ENCODE results near the gene PRPF18. TPM values are rescaled to one million over a fixed set of nuclear protein-coding genes. Genes with fewer than 3 reads are reported as not detected.

Gene PRPF18
- total RNA-seq, 1 experiment from 2014 or later, result 24.7 TPM

DNA sequence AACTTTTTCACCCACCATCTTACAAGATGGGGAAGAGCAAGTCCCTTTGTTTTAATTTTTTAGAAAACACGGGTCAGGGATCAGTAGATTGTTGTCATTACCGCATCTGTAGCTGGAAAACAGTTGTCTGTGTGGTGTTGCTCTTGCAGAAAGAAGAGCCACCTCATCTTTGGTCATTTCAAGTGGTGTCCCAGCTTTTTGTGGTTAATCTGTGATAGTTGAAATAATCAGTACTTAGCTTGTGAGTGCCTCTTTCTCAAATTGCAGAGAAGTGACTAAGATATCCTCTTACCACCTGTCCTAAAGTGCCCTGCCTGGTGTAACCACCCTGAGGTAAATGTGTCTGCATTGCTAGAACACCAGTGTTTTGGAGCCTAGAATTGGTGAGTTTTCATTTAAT is 5.5 kb downstream of the PRPF18 start:
- DNase-seq (ENCODE audit: low read depth, low spot score), result no peak
- in situ Hi-C loops (cut with HindIII; ENCODE audit: low pct_unique_long_range_greater_than_20kb, low sequenced_read_pairs), result no loop called here

DNA sequence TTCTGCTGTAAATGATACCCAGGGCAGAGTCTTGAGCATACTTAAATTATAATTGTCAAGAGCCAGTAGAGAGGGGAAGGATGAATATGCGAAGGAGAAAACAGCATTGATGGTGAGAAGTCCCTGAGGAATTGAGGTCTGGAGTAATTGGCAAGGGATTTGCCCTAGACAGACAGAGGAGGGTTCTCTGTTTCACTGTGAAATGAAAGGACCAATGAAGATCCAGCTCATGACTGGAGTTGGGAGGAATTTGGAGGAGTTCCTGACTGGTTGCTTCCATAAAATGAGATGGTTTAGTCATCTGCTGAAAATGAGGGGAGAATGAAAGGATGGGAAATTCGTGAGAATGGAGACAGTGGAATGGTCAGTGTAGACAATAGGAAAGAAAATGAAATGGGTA is 6.8 kb downstream of the PRPF18 start:
- peak; percentile 30 for DNase-seq (ENCODE audit: low read depth, low spot score)
- in situ Hi-C loops (cut with HindIII; ENCODE audit: low pct_unique_long_range_greater_than_20kb, low sequenced_read_pairs), result no loop called here

DNA sequence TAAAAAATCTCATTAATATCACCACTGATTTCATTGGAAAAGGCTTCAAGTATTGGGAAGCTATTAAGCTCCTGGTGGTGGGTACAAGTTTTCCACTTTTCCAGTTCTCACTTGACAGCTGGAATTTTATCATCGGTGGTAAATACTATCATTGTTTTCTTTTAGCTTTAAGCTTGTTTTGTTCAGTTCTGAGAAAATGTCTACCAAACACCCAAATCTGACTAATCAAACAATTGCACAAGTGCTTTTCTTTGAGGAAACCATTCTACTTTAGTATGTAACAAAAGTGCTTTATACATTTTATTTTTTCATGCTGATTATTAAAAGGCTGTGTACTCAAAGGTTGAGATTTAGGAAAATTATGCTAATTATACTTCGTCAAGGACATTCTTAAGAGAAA is 7.9 kb downstream of the PRPF18 start:
- in situ Hi-C loops (cut with HindIII; ENCODE audit: low pct_unique_long_range_greater_than_20kb, low sequenced_read_pairs), result no loop called here
- DNase-seq (ENCODE audit: low read depth, low spot score), result no peak

DNA sequence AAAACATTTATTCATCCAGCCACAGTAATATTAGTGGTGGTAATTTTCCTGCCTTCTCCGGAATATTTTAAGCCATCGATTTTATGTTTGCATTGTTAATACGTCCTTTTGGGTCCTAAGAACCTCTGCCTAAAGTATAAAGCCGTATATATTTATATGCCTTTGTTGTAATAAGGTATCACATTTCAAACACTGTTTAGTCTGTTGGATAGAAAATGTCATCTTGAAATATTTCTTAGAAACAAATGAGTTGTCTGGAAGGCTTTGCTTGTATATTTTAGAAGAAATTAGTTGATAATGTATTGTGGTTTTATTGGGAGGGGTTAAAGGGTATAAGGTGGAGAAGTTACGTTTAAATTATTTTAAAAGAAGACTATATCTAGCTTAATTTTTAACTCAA is 11.1 kb downstream of the PRPF18 start:
- in situ Hi-C loops (cut with HindIII; ENCODE audit: low pct_unique_long_range_greater_than_20kb, low sequenced_read_pairs), result no loop called here
- DNase-seq (ENCODE audit: low read depth, low spot score), result no peak

DNA sequence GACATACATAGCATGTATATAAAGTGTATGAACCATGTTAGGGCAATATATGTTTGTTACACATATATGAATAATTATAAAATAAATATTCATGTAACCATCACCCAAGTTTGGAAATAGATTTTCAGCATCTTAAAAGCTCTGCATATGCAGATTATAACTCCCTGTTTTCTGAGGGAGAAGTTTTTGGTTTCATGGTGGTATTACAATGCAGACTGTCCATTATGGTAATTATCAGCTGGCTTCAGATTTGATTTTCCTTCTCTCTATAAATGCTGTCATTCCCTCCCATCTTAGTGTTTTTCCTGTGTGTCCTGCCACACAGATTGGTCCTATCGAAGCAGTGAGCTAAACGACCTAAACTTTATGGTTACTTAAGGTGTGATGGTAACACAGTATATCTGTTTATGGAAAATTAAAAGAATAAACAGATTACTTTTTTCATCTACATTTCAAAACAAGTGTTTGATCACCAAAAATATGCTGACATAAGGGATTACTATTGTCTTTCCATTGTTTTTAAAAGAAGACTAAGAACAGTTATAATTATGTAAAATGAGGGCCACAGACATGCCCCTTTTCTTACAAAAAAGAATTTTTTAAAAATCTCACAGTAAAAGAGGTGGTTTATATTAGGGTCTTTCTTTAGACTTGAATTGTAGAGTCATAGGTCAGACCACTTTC is 17.7 kb downstream of the PRPF18 start:
- DNase-seq (ENCODE audit: low read depth, low spot score), result no peak
- in situ Hi-C loops (cut with HindIII; ENCODE audit: low pct_unique_long_range_greater_than_20kb, low sequenced_read_pairs), result no loop called here

DNA sequence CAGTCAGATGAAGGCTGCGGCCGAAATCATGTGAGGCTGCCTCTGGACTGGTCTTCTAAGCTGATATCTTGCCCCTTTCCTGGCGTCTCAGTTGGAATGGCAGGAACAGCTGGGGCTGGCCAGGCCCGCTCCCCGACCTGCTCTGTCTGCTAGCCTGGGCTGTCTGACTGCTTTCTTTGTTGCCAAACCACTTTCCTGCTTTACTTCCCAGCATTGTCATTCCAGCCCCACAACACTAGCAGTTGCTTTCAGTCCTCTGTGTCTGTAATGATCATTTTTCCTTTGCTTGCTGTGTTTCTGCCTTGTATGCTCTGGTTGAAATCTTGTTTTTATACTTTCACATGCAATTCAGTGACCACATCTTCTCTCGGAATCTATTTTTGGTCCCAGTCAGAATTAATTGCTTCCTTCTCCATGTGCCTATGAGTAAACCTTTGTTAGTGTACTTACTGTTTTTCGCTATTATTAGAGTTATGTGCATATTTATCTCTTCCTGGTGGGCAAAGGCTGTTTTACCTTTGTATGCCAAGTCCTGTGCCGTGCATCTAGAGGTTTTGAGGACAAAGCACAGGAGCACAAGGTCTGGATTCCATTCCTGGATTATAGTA is 21.6 kb downstream of the PRPF18 start:
- in situ Hi-C loops (cut with HindIII; ENCODE audit: low pct_unique_long_range_greater_than_20kb, low sequenced_read_pairs), result no loop called here

DNA sequence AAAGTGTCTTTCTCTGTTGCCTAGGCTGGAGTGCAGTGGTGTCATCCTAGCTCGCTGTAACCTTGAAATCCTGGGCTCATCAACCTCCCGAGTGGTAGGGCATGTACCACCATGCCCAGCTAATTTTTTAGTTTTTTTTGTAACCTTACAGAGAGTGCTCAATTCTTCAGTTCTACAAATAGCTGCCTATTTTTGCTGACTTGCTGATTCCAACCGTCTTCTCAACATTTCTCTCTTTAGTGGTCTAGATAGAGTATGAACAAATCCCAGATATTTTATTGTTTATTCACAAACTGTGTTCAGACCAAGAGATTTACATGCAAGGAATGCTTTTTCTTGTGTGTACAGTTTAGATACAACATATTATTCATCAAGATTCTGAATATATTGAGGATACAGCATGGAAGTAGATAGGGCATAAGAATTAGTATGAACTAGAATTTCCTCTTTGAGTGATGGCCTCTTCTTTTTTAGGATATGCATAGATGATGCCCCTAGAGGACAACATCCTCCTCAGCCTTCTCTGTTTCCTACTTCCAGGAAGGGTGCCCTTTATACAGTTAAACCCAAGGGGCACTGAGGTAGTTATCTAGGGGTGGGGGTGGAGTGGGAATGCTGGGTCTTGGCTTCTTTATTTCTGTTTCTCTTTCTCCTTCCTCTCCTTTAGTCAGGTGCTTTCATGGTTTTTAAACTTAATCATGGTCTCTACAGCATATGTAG is 26.0 kb downstream of the PRPF18 start:
- in situ Hi-C loops (cut with HindIII; ENCODE audit: low pct_unique_long_range_greater_than_20kb, low sequenced_read_pairs), result no loop called here
- peak; percentile 20 for DNase-seq (ENCODE audit: low read depth, low spot score)

More for the DNA sequence above, 21.6 kb downstream of the PRPF18 start:
- DNase-seq (ENCODE audit: low read depth, low spot score), result peak; percentile 41

DNA sequence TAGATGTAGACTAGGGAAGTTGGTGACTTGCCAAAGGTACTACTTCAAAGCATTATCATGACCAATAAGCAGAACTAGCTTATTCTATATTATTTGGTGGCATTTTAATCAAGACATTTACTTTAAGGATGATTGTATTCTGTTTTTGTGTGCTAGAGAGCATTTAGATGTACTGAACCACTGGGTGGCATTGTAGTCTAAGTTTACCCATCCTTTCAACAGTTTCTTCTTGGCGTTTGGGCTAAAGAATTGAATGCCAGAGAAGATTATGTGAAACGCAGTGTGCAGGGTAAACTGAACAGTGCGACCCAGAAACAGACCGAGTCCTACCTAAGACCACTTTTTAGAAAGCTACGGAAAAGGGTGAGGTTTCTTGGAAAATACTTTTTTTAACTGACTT is 26.8 kb downstream of the PRPF18 start:
- peak; percentile 67 for DNase-seq (ENCODE audit: low read depth, low spot score)
- in situ Hi-C loops (cut with HindIII; ENCODE audit: low pct_unique_long_range_greater_than_20kb, low sequenced_read_pairs), result no loop called here

DNA sequence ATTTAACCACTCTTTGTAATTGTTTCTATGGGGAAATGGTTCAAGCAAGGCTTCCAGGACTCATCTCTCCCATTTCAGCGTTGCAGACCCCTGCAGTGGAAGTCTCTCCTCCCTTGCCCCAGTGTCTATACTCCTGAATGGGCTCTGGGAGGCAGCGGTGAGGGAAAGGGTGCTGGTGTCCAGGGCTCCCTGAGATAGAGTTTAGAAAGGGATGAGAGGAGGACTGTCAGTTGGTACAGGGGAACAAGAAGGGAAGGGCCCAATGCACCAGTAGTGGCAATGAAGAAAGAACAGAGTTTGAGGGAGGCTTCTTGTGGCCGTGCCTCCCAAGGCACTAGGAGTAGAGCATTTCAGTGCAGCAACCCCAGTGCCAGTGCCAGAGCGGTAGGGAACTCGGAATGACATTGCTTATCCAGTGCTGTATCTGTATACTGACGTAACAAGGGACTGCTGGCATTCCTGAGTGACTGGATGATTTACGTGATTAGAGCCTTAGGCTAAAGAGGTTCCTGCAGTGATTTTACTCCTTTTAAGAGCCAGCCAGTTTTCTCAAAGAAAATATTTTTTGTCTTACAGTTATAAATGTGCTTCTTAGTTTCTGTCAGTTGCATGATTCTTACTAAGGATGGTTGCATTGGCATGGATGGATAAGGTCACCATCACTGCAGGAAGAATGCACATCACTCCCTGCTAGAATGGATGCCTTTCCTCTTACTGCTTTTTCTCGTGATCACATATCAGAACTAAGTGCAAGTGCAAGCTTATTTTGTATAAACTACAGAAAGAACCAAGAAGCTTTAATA is 28.0 kb downstream of the PRPF18 start:
- DNase-seq (ENCODE audit: low read depth, low spot score), result peak; percentile 87

DNA sequence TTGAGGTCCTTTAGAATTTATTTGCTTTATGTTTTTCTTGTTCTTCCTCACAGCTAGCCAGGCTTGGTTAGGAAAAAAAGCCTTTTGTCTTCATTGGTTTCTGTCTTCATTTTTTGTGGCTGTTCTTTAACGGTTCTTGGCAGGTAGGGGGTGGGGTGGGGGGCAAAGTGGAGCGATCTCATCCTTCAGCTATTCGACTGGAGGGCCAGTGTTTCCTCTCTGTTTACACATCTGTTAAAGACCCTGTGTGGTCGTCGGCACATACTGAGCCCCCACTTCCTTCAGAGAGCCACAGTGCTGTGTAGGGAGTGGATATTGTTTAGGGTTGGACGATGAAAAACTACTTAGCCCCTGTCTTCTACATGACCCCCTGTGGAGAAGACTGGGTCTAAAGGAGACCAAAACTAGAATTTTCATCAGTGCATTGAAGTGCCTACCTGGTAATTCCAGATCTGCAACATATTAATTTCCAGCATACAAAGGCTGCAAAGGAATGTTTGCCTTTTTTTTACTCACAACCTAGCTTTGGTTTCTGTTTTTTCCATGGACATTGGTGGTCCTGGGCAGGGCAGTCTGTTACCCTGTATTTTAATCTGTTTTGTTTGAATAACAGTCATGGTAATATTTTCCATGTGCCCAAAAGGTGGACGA is 29.0 kb downstream of the PRPF18 start:
- in situ Hi-C loops (cut with HindIII; ENCODE audit: low pct_unique_long_range_greater_than_20kb, low sequenced_read_pairs), result no loop called here
- DNase-seq (ENCODE audit: low read depth, low spot score), result no peak

More for the DNA sequence above, 28.0 kb downstream of the PRPF18 start:
- in situ Hi-C loops (cut with HindIII; ENCODE audit: low pct_unique_long_range_greater_than_20kb, low sequenced_read_pairs), result no loop called here

DNA sequence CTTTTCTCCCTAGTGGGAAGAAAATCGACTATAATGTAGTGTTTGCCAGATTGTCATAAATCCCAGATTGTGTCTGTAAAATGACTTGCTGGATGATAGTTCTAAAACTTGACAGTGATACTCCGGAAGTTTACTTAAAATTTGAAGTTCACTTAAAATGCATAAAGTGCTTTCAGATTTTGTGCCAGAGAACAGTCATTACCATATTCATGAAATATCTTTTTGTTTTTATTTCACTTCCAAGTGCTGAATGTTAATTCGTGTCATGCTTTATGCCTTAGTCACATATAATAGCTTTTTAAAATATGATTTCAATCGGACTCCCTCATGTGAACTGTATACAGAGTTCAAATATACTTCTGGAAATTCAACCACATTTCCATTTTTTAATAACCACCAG is 30.4 kb downstream of the PRPF18 start:
- DNase-seq (ENCODE audit: low read depth, low spot score), result no peak
- in situ Hi-C loops (cut with HindIII; ENCODE audit: low pct_unique_long_range_greater_than_20kb, low sequenced_read_pairs), result no loop called here

DNA sequence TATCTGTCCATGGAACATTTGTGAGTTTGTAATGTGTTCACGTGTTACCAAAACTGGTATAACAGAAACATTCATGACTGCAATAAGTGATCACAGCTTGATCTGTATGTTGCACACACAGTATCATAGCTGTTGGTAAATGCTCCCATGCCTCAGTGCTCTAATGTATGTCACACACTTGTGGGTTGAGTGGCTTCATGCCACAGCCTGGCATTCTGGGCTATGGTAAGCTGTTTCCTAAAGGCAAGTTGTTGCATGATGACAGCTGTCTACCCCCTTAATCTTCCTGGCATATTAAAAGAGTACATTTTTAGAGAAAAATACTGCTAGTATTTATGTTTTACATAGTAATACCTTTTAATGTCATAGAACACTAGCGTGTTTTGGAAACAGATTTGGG is 35.2 kb downstream of the PRPF18 start:
- in situ Hi-C loops (cut with HindIII; ENCODE audit: low pct_unique_long_range_greater_than_20kb, low sequenced_read_pairs), result no loop called here
- no peak for DNase-seq (ENCODE audit: low read depth, low spot score)

DNA sequence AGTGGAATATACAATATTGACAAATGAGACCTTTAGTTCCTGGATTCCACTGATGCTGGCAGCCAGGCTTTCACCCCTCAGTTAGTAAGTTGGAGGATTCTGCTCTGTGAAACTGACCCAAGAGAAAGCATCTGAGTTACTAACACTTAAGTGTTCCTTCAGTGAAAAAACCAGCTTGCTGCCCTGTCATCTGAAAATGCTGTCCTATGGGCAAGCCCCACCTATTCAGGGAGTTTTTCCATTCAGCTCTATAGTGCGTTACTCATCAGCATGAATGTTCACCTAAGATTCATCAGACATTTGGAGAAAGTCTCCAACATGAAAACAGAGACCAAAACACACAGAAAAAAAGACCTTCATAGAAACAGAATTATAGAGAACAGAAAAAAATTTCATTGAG is 37.9 kb downstream of the PRPF18 start:
- DNase-seq (ENCODE audit: low read depth, low spot score), result no peak
- in situ Hi-C loops (cut with HindIII; ENCODE audit: low pct_unique_long_range_greater_than_20kb, low sequenced_read_pairs), result no loop called here

DNA sequence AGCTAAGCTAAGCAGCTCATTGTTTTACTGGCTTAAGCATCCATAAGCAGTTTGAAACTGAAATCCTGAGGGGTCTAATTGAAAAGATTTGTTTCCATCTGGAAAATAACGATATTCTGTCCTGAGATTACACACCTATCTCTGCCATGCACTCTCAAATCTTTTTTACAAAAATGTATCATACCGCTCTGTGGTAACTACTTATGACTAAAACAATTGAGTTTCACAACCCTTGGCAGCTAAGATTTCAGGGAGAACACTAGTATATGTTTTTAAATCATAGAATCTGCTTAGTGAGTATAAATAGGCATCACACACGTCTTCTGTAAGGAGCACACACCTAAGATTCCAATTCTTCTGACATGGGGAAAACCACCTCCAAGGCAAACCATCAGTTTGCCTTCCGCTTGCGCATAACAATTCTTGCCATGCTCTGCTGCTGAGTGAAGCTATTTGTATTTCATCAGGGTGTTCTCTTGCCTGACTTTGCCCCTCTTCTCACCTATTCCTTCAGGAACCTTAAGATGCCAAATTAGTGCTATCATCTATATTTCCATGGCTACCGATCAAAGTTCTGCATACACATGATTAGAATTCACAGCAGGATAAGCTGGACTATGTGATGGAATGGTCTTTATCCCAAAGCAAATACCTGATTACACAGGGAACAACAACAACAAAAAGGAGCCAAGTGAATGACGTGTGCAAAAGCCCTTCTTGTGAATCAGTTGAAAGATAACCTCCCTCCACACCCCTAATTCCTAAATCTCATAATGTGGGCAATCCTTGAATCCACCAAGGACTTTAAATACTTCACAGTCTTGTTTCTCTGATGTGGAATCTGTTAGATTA is 40.9 kb downstream of the PRPF18 start:
- in situ Hi-C loops (cut with HindIII; ENCODE audit: low pct_unique_long_range_greater_than_20kb, low sequenced_read_pairs), result no loop called here
- DNase-seq (ENCODE audit: low read depth, low spot score), result no peak

DNA sequence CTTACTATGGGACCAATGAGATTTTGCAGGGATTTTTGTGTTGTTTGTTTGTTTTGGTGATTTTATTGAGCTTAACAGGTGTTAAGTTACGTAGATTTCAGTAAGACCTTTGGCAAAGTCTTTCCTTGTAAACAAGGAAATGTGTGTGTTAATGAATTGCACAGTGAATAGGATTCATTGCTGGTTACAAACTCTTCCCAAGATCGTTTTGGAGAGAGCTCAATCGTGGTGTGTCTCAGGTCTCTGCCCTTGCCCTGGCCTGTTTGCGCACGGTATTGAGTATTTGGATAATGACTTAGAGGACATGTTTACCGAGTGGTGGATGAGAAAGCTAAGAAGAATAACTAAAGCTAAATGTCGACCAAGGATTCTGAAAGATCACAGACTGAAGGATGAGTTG is 41.9 kb downstream of the PRPF18 start:
- in situ Hi-C loops (cut with HindIII; ENCODE audit: low pct_unique_long_range_greater_than_20kb, low sequenced_read_pairs), result no loop called here
- no peak for DNase-seq (ENCODE audit: low read depth, low spot score)

DNA sequence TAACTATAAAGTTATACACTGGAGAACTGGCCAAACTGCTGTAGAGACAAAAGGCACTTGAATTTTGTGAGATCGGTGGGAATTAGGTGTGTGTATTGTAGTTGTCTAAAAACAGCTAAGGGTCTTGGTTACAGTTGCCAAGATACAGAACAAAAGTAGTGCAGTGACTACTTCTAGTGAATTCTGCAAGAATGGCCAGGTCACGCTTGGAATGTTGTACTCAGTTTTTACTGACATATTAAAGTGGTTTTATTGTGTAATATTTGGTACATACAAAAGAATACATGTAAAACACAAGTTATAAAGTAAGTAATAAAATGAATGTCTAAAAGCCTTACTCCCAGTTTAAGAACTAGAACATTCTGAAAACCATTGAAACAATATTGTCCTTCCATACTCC is 42.4 kb downstream of the PRPF18 start:
- DNase-seq (ENCODE audit: low read depth, low spot score), result no peak
- in situ Hi-C loops (cut with HindIII; ENCODE audit: low pct_unique_long_range_greater_than_20kb, low sequenced_read_pairs), result no loop called here

DNA sequence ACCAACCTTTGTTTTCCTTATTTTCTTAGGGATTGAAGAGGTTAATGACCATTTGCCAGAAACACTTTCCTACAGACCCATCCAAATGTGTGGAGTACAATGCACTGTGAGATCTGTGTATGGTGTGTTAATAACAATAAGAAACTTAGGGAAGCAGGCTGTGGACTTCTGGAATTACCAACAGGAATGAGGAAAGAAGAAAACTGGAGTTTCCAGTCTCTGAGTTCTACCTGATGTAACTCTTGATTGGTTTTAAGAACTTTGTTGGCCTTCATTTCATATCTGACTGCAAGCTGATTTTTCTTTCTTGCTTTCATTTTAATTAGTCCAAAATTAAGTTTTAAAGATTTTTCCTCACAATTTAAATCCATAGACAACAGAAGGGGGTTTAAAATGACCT is 43.5 kb downstream of the PRPF18 start:
- no peak for DNase-seq (ENCODE audit: low read depth, low spot score)
- in situ Hi-C loops (cut with HindIII; ENCODE audit: low pct_unique_long_range_greater_than_20kb, low sequenced_read_pairs), result no loop called here
